AG04450 (cell line): ENCODE results near the gene GCNT2. TPM values are rescaled to one million over a fixed set of nuclear protein-coding genes. Genes with fewer than 3 reads are reported as not detected.
"Not testable (repeated sequence)": the region's sequence is repeated elsewhere in the genome, so short reads cannot be mapped to it uniquely, and the experiment has no call there.

ENCODE experiments used
- CTCF ChIA-PET: fragments of 300-600, 350-600 bp; formaldehyde crosslinking; extraction: SDS; loops from one replicate; lab custom pipeline; 2022; ENCODE audit warnings: antibody characterized with exemption, inconsistent platforms; lab: Charles Lee
- POLR2A ChIA-PET: fragments of 350-600 bp; formaldehyde crosslinking; extraction: SDS; loops from one replicate; lab custom pipeline; 2021; ENCODE audit warnings: antibody characterized with exemption, inconsistent platforms; lab: Yijun Ruan, JAX
- DNase-seq: peaks from one replicate; pipeline ENCODE4 v3.0.0-alpha.2; 2011; ENCODE audit warnings: low read depth, low spot score
- H3K27ac ChIP-seq: one replicate; pipeline ENCODE4 v1.5.1; 2012; ENCODE audit warnings: low read depth, low read length, control low read depth
- H3K27me3 ChIP-seq: one replicate; pipeline ENCODE4 v1.6.0; 2012; ENCODE audit warnings: low read length; ENCODE audit not compliant: control insufficient read depth, insufficient read depth
- H3K4me3 ChIP-seq: 2 replicates; pipeline ENCODE4 v1.5.1; 2011; ENCODE audit warnings: mild to moderate bottlenecking, low read depth, low read length, control low read depth
- H3K9me3 ChIP-seq: 2 replicates; pipeline ENCODE4 v1.5.1; 2012; ENCODE audit warnings: low read length; ENCODE audit not compliant: control insufficient read depth, insufficient read depth
- CTCF ChIP-seq: IDR thresholded peaks from 2 replicates; pipeline ENCODE4 v1.5.1; 2011; ENCODE audit warnings: low read depth, low read length, control low read depth, inconsistent platforms
- polyA plus RNA-seq: library from polyadenylated mRNA; depleted of rRNA; stranded (reverse); fragments of >200 nt; gene quantifications from 2 replicates; pipeline ENCODE4 v1.2.3, GENCODE V29; 2011

GCNT2 gene
- polyA plus RNA-seq, 1 experiment, result 2.5 TPM

GRCh38 chr6:10595731-10596664, 74.8 kb downstream of the GCNT2 start:
- no peak for DNase-seq
- CTCF ChIA-PET, result interaction anchor here (0.7 kb wide), 1 partner anchor 106 kb away, joined by 3 read pairs; no protein-coding TSS in a partner anchor
- POLR2A ChIA-PET, result no interaction called here

GRCh38 chr6:10597499-10598001, 76.4 kb downstream of the GCNT2 start:
- Histone ChIP-seq H3K4me3 (no peak overlapping the region), H3K27me3 (no peaks in the 10 kb centered on the region), H3K9me3 (no peaks in the 10 kb centered on the region), H3K27ac (no peak overlapping the region)
- CTCF ChIA-PET, result no interaction called here
- POLR2A ChIA-PET, result interaction anchor here (0.6 kb wide), 1 partner anchor 42 kb away, joined by 3 read pairs; no protein-coding TSS in a partner anchor
- no peak for TF ChIP-seq CTCF
- no peak for DNase-seq

More at GRCh38 chr6:10595731-10596664, 74.8 kb downstream of the GCNT2 start:
- Histone ChIP-seq H3K27me3 (no peaks in the 10 kb centered on the region), H3K27ac (no peak overlapping the region), H3K9me3 (no peaks in the 10 kb centered on the region), H3K4me3 (no peak overlapping the region)
- no peak for TF ChIP-seq CTCF

GRCh38 chr6:10598084-10598960, 77.2 kb downstream of the GCNT2 start:
- POLR2A ChIA-PET, result no interaction called here
- Histone ChIP-seq H3K27ac (no peak overlapping the region), H3K27me3 (no peaks in the 10 kb centered on the region), H3K9me3 (no peaks in the 10 kb centered on the region), H3K4me3 (no peak overlapping the region)
- no peak for TF ChIP-seq CTCF
- CTCF ChIA-PET, result no interaction called here
- DNase-seq, result no peak

DNA sequence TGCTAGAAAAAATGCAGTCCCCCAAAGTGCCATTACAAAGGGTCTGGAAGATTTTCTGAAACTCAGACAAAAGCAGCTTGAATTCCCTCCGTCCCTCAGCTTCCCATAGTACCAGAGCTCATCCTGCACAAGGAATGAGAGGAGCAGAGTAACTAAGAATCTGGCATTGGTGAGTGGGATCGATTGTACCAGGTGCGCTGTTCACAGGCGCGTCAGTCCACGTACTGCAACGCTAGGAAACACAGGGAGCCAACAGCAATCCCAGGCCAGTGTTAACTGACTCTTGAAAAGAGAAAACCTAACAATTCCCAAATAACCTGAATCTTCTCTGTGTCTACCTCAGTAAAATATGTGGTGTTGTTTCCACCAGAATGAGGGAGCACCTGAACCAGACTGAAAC, 77.9 kb downstream of the GCNT2 start:
- no peak for TF ChIP-seq CTCF
- POLR2A ChIA-PET, result no interaction called here
- no peak overlapping the region for H3K27ac ChIP-seq
- H3K4me3 ChIP-seq, result no peak overlapping the region
- H3K9me3 ChIP-seq, result no peaks in the 10 kb centered on the region
- no peak for DNase-seq
- H3K27me3 ChIP-seq, result no peaks in the 10 kb centered on the region
- CTCF ChIA-PET, result no interaction called here

DNA sequence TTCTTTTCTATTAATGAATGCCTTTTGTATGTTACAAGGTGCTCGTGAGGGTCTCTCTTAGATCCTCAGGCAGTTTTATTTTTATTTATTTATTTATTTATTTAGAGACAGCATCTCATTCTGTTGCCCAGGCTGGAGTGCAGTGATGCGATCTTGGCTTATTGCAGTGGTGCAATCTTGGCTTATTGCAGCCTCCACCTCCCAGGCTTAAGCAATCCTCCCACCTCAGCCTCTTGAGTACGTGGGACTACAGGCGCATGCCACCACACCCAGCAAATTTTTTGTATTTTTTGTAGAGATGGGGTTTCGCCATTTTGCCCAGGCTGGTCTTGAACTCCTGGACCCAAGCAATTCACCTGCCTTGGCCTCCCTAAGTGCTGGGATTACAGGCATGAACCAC, 79.5 kb downstream of the GCNT2 start:
- H3K27me3 ChIP-seq, DNase-seq, CTCF ChIA-PET, H3K4me3 ChIP-seq, H3K27ac ChIP-seq, H3K9me3 ChIP-seq, POLR2A ChIA-PET: not testable (repeated sequence)
